PC-3 (cell line): Measurements from ENCODE around the gene CLTA. TPM values are rescaled to one million over a fixed set of nuclear protein-coding genes. Genes with fewer than 3 reads are reported as not detected.

Source experiments
- ATAC-seq: fragments of 200-7000 bp; cut with Tn5 transposase; 2 replicates; pipeline ENCODE4 v1.9.1; 2020; ENCODE audit warnings: mild to moderate bottlenecking, moderate library complexity
- BruUV-seq: library from RNA; stranded (reverse); fragments of 400-500 nt; replicated peaks from 2 replicates; lab custom pipeline; 2021; lab: Mats Ljungman, UMichigan
- CTCF ChIA-PET: fragments of 300-600 bp; sonication (Branson Sonifier 250); formaldehyde crosslinking; loops from one replicate; lab custom pipeline; 2022; ENCODE audit warnings: antibody characterized with exemption; lab: Charles Lee
- POLR2A ChIA-PET: fragments of 300-600 bp; sonication (Branson Sonifier 250); formaldehyde crosslinking; loops from one replicate; lab custom pipeline; 2022; ENCODE audit warnings: antibody characterized with exemption; ENCODE audit not compliant: unreplicated experiment; lab: Charles Lee
- DNase-seq: peaks from one replicate; pipeline ENCODE4 v3.0.0-alpha.2; 2015
- H2AFZ ChIP-seq: fragments of 300-600 bp; sonication (generic); 2 replicates; pipeline ENCODE4 v1.6.0; 2016; ENCODE audit warnings: antibody characterized with exemption, low read length
- H3F3A ChIP-seq: fragments of 300-600 bp; sonication (generic); one replicate; pipeline ENCODE4 v1.6.0; 2017; ENCODE audit warnings: antibody characterized with exemption, low read length, control low read depth, mild to moderate bottlenecking; ENCODE audit not compliant: unreplicated experiment
- H3K27ac ChIP-seq: fragments of 300-600 bp; sonication (generic); 2 replicates; pipeline ENCODE4 v1.5.1; 2016; ENCODE audit warnings: mild to moderate bottlenecking, low read length
- H3K27me3 ChIP-seq: fragments of 300-600 bp; sonication (generic); 2 replicates; pipeline ENCODE4 v1.6.1; 2016; ENCODE audit warnings: low read length, mixed read lengths
- H3K36me3 ChIP-seq: fragments of 300-600 bp; sonication (generic); 2 replicates; pipeline ENCODE4 v1.6.1; 2016; ENCODE audit warnings: low read depth, mixed run types, low read length, mixed read lengths
- H3K4me1 ChIP-seq: fragments of 300-600 bp; sonication (generic); 2 replicates; pipeline ENCODE4 v1.5.1; 2016; ENCODE audit warnings: low read length; ENCODE audit not compliant: insufficient read depth
- H3K4me2 ChIP-seq: fragments of 300-600 bp; sonication (generic); 2 replicates; pipeline ENCODE4 v1.6.0; 2016; ENCODE audit warnings: low read length
- H3K4me3 ChIP-seq: fragments of 300-600 bp; sonication (generic); 2 replicates; pipeline ENCODE4 v1.5.1; 2016; ENCODE audit warnings: mild to moderate bottlenecking, low read length, mixed read lengths
- H3K79me2 ChIP-seq: fragments of 300-600 bp; sonication (generic); 2 replicates; pipeline ENCODE4 v1.6.1; 2017; ENCODE audit warnings: low read length, mixed read lengths
- H3K9ac ChIP-seq: fragments of 300-600 bp; sonication (generic); 2 replicates; pipeline ENCODE4 v1.6.0; 2016; ENCODE audit warnings: mild to moderate bottlenecking, low read length
- H3K9me2 ChIP-seq: fragments of 300-600 bp; sonication (generic); replicated peaks from 2 replicates; pipeline ENCODE4 v1.6.1; 2016; ENCODE audit warnings: mixed run types, low read length, mixed read lengths
- H3K9me3 ChIP-seq: fragments of 300-600 bp; sonication (generic); 2 replicates; pipeline ENCODE4 v1.6.1; 2016; ENCODE audit warnings: low read length, mixed read lengths
- H4K20me1 ChIP-seq: fragments of 300-600 bp; sonication (generic); 2 replicates; pipeline ENCODE4 v1.6.1; 2016; ENCODE audit warnings: low read length, mixed read lengths
- EZH2 ChIP-seq: fragments of 300-600 bp; sonication (generic); IDR thresholded peaks from one replicate; pipeline ENCODE4 v1.6.1; 2017; ENCODE audit warnings: antibody characterized with exemption, mild to moderate bottlenecking, low read length; ENCODE audit not compliant: unreplicated experiment
- EZH2phosphoT487 ChIP-seq: fragments of 300-600 bp; sonication (generic); IDR thresholded peaks from 2 replicates; pipeline ENCODE4 v1.6.1; 2018; ENCODE audit warnings: mild to moderate bottlenecking, antibody characterized with exemption, low read length, borderline replicate concordance
- intact Hi-C: fragments of 100-400 bp; cut with micrococcal nuclease; formaldehyde crosslinking; loops from 2 replicates; pipeline ENCODE4 v1.9.0; 2023
- total RNA-seq: library from RNA; depleted of rRNA; stranded (reverse); fragments of >200 nt; gene quantifications from 2 replicates; pipeline ENCODE4 v1.2.3, GENCODE V29; 2014
- TF ChIP-seq, protein P1 (sequence below): fragments of 300-600 bp; sonication (generic); conservative IDR thresholded peaks from 2 replicates; pipeline ENCODE4 v1.5.1; 2017; ENCODE audit warnings: antibody characterized with exemption, low read depth, mild to moderate bottlenecking, low read length

CLTA gene
- total RNA-seq, 1 experiment from 2014 or later = 259 TPM

DNA sequence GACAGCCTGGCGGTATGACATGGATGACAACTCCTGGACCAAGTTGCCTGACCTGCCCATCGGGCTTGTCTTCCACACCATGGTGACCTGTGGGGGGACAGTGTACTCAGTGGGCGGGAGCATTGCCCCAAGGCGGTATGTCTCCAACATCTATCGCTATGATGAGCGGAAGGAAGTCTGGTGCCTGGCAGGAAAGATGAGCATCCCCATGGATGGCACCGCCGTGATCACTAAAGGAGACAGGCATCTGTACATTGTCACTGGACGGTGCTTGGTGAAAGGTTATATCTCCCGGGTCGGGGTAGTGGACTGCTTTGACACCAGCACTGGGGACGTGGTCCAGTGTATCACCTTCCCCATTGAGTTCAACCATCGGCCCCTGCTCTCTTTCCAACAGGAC, 20.2 kb upstream of the CLTA start:
- DNase-seq (no peak), ATAC-seq (no peak)
- no peaks in the 10 kb centered on the region for H3F3A ChIP-seq
- H3K9me2 ChIP-seq = no peaks in the 10 kb centered on the region
- H3K4me3 ChIP-seq = no peak overlapping the region
- ChIA-PET POLR2A (no interaction called here), CTCF (no interaction called here)
- intact Hi-C loops = no loop called here
- H3K4me1 ChIP-seq = no peaks in the 10 kb centered on the region
- no peak overlapping the region for H2AFZ ChIP-seq
- H3K27me3 ChIP-seq = no peaks in the 10 kb centered on the region
- H3K36me3 ChIP-seq = no peaks in the 10 kb centered on the region
- no peak overlapping the region for H3K27ac ChIP-seq
- no peaks in the 10 kb centered on the region for H3K9me3 ChIP-seq
- no peaks in the 10 kb centered on the region for H3K79me2 ChIP-seq
- no peak overlapping the region for H3K9ac ChIP-seq
- no peak overlapping the region for H3K4me2 ChIP-seq
- no peaks in the 10 kb centered on the region for H4K20me1 ChIP-seq
- no TSS peak for BruUV-seq
- no peak for TF ChIP-seq EZH2
- TF ChIP-seq EZH2phosphoT487 = no peak
- TF ChIP-seq, protein P1, sequence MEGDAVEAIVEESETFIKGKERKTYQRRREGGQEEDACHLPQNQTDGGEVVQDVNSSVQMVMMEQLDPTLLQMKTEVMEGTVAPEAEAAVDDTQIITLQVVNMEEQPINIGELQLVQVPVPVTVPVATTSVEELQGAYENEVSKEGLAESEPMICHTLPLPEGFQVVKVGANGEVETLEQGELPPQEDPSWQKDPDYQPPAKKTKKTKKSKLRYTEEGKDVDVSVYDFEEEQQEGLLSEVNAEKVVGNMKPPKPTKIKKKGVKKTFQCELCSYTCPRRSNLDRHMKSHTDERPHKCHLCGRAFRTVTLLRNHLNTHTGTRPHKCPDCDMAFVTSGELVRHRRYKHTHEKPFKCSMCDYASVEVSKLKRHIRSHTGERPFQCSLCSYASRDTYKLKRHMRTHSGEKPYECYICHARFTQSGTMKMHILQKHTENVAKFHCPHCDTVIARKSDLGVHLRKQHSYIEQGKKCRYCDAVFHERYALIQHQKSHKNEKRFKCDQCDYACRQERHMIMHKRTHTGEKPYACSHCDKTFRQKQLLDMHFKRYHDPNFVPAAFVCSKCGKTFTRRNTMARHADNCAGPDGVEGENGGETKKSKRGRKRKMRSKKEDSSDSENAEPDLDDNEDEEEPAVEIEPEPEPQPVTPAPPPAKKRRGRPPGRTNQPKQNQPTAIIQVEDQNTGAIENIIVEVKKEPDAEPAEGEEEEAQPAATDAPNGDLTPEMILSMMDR = no peak

DNA sequence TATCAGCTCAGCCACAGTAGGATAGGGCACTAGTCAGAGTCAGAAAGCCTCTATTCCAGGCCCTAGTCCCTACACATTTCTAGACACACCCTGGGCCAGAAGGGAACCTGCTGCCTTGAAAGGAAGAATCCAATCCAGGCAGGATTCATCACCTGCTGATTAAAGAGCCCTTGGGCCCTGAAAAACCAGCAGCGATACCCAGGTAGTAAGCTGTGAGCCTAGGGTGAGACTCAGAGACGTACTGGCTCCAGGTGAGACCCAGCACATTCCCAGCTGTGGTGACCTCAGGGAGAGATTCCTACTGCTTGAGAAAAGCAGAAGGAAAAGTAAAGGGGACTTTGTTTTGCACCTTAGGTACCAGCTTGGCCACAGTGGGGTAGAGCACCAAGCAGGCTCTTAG, 16.9 kb upstream of the CLTA start:
- Histone ChIP-seq H4K20me1 (no peaks in the 10 kb centered on the region), H3K4me2 (no peak overlapping the region), H3K9me2 (no peaks in the 10 kb centered on the region), H3K36me3 (no peaks in the 10 kb centered on the region), H3K27ac (no peak overlapping the region), H3K4me1 (no peaks in the 10 kb centered on the region), H3K9me3 (no peaks in the 10 kb centered on the region), H3K27me3 (no peaks in the 10 kb centered on the region), H3K79me2 (no peaks in the 10 kb centered on the region), H3F3A (no peaks in the 10 kb centered on the region), H2AFZ (no peak overlapping the region), H3K9ac (no peak overlapping the region), H3K4me3 (no peak overlapping the region)
- no TSS peak for BruUV-seq
- TF ChIP-seq EZH2phosphoT487 (no peak), EZH2 (no peak)
- TF ChIP-seq, protein P1 = no peak
- POLR2A ChIA-PET = no interaction called here
- intact Hi-C loops = no loop called here
- no peak for DNase-seq
- no peak for ATAC-seq
- CTCF ChIA-PET = no interaction called here

DNA sequence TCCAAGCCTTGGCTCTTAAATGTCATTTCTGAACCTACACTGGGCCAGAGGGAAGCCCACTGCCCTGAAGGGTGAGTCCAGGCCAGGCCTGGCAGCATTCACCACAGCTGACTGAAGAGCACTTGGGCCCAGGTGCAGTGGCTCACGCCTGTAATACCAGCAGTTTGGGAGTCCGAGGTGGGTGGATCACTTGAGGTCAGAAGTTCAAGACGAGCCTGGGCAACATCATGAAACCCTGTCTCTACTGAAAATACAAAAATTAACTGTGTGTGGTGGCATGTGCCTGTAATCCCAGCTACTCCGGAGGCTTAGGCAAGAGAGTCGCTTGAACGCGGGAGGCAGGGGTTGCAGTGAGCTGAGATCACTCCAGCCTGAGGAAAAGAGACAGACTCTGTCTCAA, 16.4 kb upstream of the CLTA start:
- H3K4me3 ChIP-seq = no peak overlapping the region
- TF ChIP-seq EZH2phosphoT487 = no peak
- TF ChIP-seq, protein P1 = no peak
- TF ChIP-seq EZH2 = no peak
- H3K36me3 ChIP-seq = no peaks in the 10 kb centered on the region
- DNase-seq = no peak
- H3K9me3 ChIP-seq = no peaks in the 10 kb centered on the region
- no peak overlapping the region for H3K27ac ChIP-seq
- intact Hi-C loops = no loop called here
- ChIA-PET CTCF (no interaction called here), POLR2A (no interaction called here)
- H3K9me2 ChIP-seq = no peaks in the 10 kb centered on the region
- no peak overlapping the region for H3K9ac ChIP-seq
- ATAC-seq = no peak
- no peaks in the 10 kb centered on the region for H4K20me1 ChIP-seq
- no peaks in the 10 kb centered on the region for H3K79me2 ChIP-seq
- H3K4me1 ChIP-seq = no peaks in the 10 kb centered on the region
- H3F3A ChIP-seq = no peaks in the 10 kb centered on the region
- H2AFZ ChIP-seq = no peak overlapping the region
- no peak overlapping the region for H3K4me2 ChIP-seq
- no peaks in the 10 kb centered on the region for H3K27me3 ChIP-seq
- BruUV-seq = no TSS peak
